Activated CD4-positive, alpha-beta T cell treated with anti-CD3 and anti-CD28 coated beads, Interleukin-2, amount 10 ng/mL, durations not matched to agents 24 days and 14 days (primary cell): Measurements from ENCODE around the gene PRKN. TPM values are rescaled to one million over a fixed set of nuclear protein-coding genes. Genes with fewer than 3 reads are reported as not detected.
A peak's percentile ranks its signal among the peaks of the same experiment; 100 is the strongest.

Experiments
- DNase-seq: peaks from one replicate; pipeline ENCODE4 v3.0.0; 2022
- H3K27ac Mint-ChIP-seq: one replicate; pipeline ENCODE4 v1.8.0; 2022; ENCODE audit warnings: mild to moderate bottlenecking, mixed read lengths
- H3K27me3 Mint-ChIP-seq: one replicate; pipeline ENCODE4 v1.8.0; 2022; ENCODE audit warnings: mixed read lengths
- H3K36me3 Mint-ChIP-seq: one replicate; pipeline ENCODE4 v1.8.0; 2022; ENCODE audit warnings: low read depth, mild to moderate bottlenecking, mixed read lengths
- H3K4me1 Mint-ChIP-seq: one replicate; pipeline ENCODE4 v1.8.0; 2021; ENCODE audit warnings: mixed read lengths
- H3K4me3 Mint-ChIP-seq: one replicate; pipeline ENCODE4 v1.8.0; 2022; ENCODE audit warnings: mild to moderate bottlenecking, moderate library complexity, mixed read lengths
- H3K9me3 Mint-ChIP-seq: one replicate; pipeline ENCODE4 v1.8.0; 2021; ENCODE audit warnings: mixed read lengths
- intact Hi-C: fragments of 100-400 bp; cut with micrococcal nuclease; formaldehyde crosslinking; loops from one replicate; pipeline ENCODE4 v1.15.1; 2023
- total RNA-seq: library from RNA; stranded (reverse); gene quantifications from 2 replicates; pipeline ENCODE4 v1.2.3, GENCODE V29; 2022

Gene PRKN
- total RNA-seq, 1 donor from 2014 or later: not detected

DNA sequence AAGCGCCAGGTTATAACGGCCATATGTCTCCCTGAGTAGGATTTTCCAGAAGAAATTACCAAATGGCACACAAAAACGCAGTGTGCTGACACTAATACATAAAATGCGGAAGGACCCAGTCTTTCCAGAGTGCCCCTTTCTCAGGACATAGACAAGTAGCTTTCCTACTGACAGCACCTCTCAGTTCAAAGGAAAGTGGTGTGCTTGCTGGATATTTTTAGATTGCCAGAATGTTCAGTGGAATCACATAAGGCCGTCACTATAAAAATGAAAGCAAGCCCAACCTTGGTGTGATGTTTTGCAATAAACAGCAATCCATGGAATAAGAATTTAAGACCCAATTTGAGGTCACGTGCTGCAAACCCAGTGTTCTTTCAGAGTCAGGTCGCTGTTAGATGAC, 1318.2 kb downstream of the PRKN start:
- DNase-seq: no peak
- no peaks in the 10 kb centered on the region for H3K4me1 Mint-ChIP-seq
- no peaks in the 10 kb centered on the region for H3K36me3 Mint-ChIP-seq
- H3K27me3 Mint-ChIP-seq: no peaks in the 10 kb centered on the region
- no peaks in the 10 kb centered on the region for H3K9me3 Mint-ChIP-seq
- intact Hi-C loops: no loop called here
- H3K27ac Mint-ChIP-seq: no peak overlapping the region
- H3K4me3 Mint-ChIP-seq: no peak overlapping the region

DNA sequence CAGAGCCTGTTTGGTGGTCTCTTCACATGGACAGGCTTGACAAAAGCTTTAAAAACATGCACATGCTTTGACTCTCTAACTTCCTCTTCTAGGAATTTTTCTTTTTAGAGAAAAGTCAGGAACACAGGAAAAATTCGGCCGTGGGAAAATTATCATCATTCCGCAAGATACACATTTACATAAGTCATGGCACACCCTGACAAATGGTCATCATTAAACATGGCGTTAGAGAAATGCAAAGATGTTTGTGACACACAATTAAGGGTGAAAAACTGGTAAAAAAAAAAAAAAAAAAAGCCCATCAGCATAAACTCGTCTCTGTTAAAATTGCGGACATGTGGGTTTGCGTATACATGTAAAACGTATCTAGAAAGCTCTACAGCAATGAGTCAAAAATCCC, 1319.5 kb downstream of the PRKN start:
- intact Hi-C loops: no loop called here
- no peak for DNase-seq
- H3K27ac Mint-ChIP-seq: no peak overlapping the region
- no peaks in the 10 kb centered on the region for H3K9me3 Mint-ChIP-seq
- no peaks in the 10 kb centered on the region for H3K36me3 Mint-ChIP-seq
- H3K4me3 Mint-ChIP-seq: no peak overlapping the region
- no peaks in the 10 kb centered on the region for H3K4me1 Mint-ChIP-seq
- no peaks in the 10 kb centered on the region for H3K27me3 Mint-ChIP-seq

DNA sequence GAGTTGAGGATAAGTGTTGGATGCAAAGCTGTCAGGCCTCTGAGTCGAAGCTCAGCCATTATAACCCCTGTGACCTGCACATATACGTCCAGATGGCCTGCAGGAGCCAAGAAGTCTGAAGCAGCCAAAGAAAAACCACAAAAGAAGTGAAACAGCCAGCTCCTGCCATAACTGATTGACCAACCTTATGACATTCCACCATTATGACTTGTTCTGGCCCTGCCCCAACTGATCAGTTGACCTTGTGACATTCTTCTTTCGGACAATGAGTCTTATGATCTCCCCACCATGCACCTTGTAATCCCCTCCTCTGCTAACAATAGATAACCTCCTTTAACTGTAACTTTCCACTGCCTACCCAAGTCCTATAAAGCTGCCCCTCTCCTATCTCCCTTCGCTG, 1320.0 kb downstream of the PRKN start:
- Mint-ChIP-seq H3K9me3 (no peaks in the 10 kb centered on the region), H3K4me3 (no peak overlapping the region), H3K4me1 (no peaks in the 10 kb centered on the region), H3K27ac (no peak overlapping the region), H3K36me3 (no peaks in the 10 kb centered on the region), H3K27me3 (no peaks in the 10 kb centered on the region)
- intact Hi-C loops: no loop called here
- no peak for DNase-seq

GRCh38 chr6:161407115-161407514, 1320.5 kb downstream of the PRKN start:
- Mint-ChIP-seq H3K27ac (no peak overlapping the region), H3K27me3 (no peaks in the 10 kb centered on the region), H3K4me3 (no peak overlapping the region), H3K9me3 (no peaks in the 10 kb centered on the region), H3K36me3 (no peaks in the 10 kb centered on the region), H3K4me1 (no peaks in the 10 kb centered on the region)
- intact Hi-C loops: no loop called here
- DNase-seq: no peak

GRCh38 chr6:161406646-161407045, 1320.9 kb downstream of the PRKN start:
- no peaks in the 10 kb centered on the region for H3K36me3 Mint-ChIP-seq
- H3K27me3 Mint-ChIP-seq: no peaks in the 10 kb centered on the region
- no peak overlapping the region for H3K27ac Mint-ChIP-seq
- no peaks in the 10 kb centered on the region for H3K9me3 Mint-ChIP-seq
- intact Hi-C loops: no loop called here
- H3K4me1 Mint-ChIP-seq: no peaks in the 10 kb centered on the region
- no peak for DNase-seq
- no peak overlapping the region for H3K4me3 Mint-ChIP-seq

GRCh38 chr6:161405418-161405817, 1322.1 kb downstream of the PRKN start:
- no peaks in the 10 kb centered on the region for H3K4me1 Mint-ChIP-seq
- no peak overlapping the region for H3K27ac Mint-ChIP-seq
- DNase-seq: no peak
- H3K4me3 Mint-ChIP-seq: no peak overlapping the region
- intact Hi-C loops: no loop called here
- H3K36me3 Mint-ChIP-seq: no peaks in the 10 kb centered on the region
- no peaks in the 10 kb centered on the region for H3K27me3 Mint-ChIP-seq
- no peaks in the 10 kb centered on the region for H3K9me3 Mint-ChIP-seq

DNA sequence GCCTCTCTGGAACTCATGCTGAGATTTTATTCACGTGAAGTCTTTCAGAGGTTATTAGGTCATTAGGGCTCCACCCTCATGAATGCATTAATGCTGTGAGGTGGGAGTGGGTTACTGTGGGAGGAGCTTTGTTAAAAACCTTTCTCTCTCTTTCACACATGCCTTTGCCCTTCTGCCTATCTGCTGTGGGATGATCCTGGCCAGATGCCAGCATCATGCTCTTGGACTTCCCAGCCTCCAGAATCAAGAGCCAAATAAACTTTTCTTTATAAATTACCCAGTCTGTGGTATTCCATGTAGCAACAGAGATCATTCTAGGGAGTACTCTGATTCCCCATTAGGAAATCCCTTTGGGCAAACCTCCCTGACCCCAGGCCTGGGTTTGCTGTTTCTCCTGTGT, 1323.8 kb downstream of the PRKN start:
- Mint-ChIP-seq H3K36me3 (no peaks in the 10 kb centered on the region), H3K4me1 (no peaks in the 10 kb centered on the region), H3K4me3 (no peak overlapping the region), H3K27ac (no peak overlapping the region), H3K27me3 (no peaks in the 10 kb centered on the region), H3K9me3 (no peaks in the 10 kb centered on the region)
- no peak for DNase-seq
- intact Hi-C loops: no loop called here

DNA sequence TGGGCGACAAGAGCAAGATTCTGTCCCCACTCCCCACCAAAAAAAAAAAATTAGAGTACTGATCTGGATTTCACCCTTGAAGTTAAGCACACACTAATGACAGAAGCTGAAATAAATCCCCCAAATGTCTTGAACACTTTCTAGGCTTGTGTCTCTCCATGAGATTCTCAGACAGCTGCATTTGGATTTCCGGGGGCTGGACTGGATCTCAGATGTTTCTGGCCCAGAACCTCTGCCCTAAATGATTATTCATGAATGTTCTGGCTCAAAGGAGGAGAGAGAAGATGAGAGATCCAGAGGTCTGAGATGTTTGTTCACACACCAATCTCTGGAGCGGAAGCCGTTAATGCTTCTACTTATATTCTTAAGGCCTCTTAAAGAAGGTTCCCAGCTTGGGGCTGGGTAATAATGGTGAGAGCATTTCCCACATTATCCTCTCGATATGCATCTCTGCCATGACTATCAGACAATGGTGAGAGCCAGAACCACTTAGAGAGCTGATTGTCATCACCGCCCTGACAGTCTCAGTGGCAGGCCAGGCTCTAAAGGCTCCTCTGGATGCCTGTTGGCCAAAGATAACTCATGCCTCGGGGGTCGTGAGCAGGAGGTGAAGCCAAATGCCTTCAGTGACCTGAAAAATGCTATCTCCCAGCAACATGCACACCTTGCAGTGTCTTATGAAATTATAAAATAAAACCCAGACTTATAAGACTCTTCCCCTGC, 1325.8 kb downstream of the PRKN start:
- Mint-ChIP-seq H3K9me3 (no peaks in the 10 kb centered on the region), H3K36me3 (no peaks in the 10 kb centered on the region), H3K4me1 (no peaks in the 10 kb centered on the region), H3K27ac (no peak overlapping the region), H3K27me3 (peaks cover 10% of the 10 kb centered on the region), H3K4me3 (no peak overlapping the region)
- DNase-seq: no peak
- intact Hi-C loops: no loop called here

GRCh38 chr6:161400671-161401070, 1326.9 kb downstream of the PRKN start:
- Mint-ChIP-seq H3K36me3 (no peaks in the 10 kb centered on the region), H3K9me3 (no peaks in the 10 kb centered on the region), H3K4me3 (no peak overlapping the region), H3K27me3 (peaks cover 12% of the 10 kb centered on the region), H3K4me1 (no peaks in the 10 kb centered on the region), H3K27ac (no peak overlapping the region)
- intact Hi-C loops: no loop called here
- DNase-seq: no peak

DNA sequence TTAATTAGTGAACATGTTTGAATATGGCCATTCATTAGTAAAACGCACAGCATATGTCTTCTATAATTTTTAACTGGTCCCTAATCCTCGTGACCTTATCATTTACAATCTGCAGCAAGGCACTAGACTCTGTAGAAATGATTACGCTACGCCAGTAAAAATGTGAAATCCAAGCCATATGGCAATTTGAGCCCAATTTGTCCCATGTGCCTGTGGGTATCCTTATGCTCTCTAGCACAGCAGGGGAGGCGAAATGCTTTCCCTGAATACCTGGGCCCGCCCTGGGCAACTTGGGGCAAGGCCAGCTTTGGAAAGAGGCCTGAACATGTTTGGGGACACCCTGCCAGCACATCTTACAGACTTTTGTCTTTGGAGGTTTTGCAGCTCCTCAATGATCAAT, 1331.0 kb downstream of the PRKN start:
- Mint-ChIP-seq H3K27me3 (peaks cover 15% of the 10 kb centered on the region), H3K4me1 (no peaks in the 10 kb centered on the region), H3K36me3 (no peaks in the 10 kb centered on the region), H3K9me3 (no peaks in the 10 kb centered on the region), H3K4me3 (no peak overlapping the region), H3K27ac (no peak overlapping the region)
- intact Hi-C loops: loop anchor here (10.0 kb wide), 2 partner anchors 1338 to 1778 kb away; no protein-coding TSS in a partner anchor
- no peak for DNase-seq

GRCh38 chr6:161395716-161396231, 1331.8 kb downstream of the PRKN start:
- H3K4me1 Mint-ChIP-seq: no peaks in the 10 kb centered on the region
- H3K9me3 Mint-ChIP-seq: no peaks in the 10 kb centered on the region
- no peak overlapping the region for H3K4me3 Mint-ChIP-seq
- peaks cover 15% of the 10 kb centered on the region for H3K27me3 Mint-ChIP-seq
- no peaks in the 10 kb centered on the region for H3K36me3 Mint-ChIP-seq
- H3K27ac Mint-ChIP-seq: no peak overlapping the region
- DNase-seq: no peak
- intact Hi-C loops: loop anchor here (10.0 kb wide), 2 partner anchors 1339 to 1779 kb away; no protein-coding TSS in a partner anchor

- intact Hi-C loops: loop anchor here (10.0 kb wide), 2 partner anchors 1340 to 1780 kb away; no protein-coding TSS in a partner anchor
- Mint-ChIP-seq H3K36me3 (no peaks in the 10 kb centered on the region), H3K4me3 (no peak overlapping the region), H3K27me3 (peaks cover 15% of the 10 kb centered on the region), H3K9me3 (no peaks in the 10 kb centered on the region), H3K4me1 (no peaks in the 10 kb centered on the region), H3K27ac (no peak overlapping the region)
- no peak for DNase-seq
Measured at GRCh38 chr6:161394437-161394836, 1333.1 kb downstream of the PRKN start.

- no peak overlapping the region for H3K4me3 Mint-ChIP-seq
- H3K27me3 Mint-ChIP-seq: peaks cover 15% of the 10 kb centered on the region
- intact Hi-C loops: loop anchor here (2.0 to 10.0 kb wide), 3 partner anchors 301 to 1781 kb away; no protein-coding TSS in a partner anchor
- H3K27ac Mint-ChIP-seq: no peak overlapping the region
- H3K36me3 Mint-ChIP-seq: no peaks in the 10 kb centered on the region
- H3K4me1 Mint-ChIP-seq: no peaks in the 10 kb centered on the region
- DNase-seq: peak; percentile 88
- no peaks in the 10 kb centered on the region for H3K9me3 Mint-ChIP-seq
Measured at GRCh38 chr6:161393839-161394364, 1333.7 kb downstream of the PRKN start.

DNA sequence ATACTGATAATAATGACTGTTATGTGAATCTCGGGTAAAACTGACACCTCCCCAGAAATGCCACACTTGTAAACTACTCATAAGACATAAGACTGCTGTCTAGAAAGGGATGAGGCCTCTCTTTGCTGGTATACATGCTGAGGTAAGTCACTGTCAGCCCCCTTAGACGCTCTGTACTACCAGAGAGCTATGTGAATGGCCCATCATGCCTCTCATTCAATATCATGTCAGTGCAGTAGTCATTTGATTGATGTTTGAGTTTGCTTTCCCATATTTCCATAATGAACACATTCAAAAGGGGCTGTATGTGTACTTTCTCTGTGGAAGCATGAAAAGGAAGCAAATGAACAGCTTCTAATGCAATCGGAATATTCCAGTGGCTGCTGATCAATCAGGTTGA, 1334.3 kb downstream of the PRKN start:
- H3K4me1 Mint-ChIP-seq: no peaks in the 10 kb centered on the region
- intact Hi-C loops: loop anchor here (2.0 to 10.0 kb wide), 3 partner anchors 302 to 1782 kb away; no protein-coding TSS in a partner anchor
- H3K9me3 Mint-ChIP-seq: no peaks in the 10 kb centered on the region
- no peak overlapping the region for H3K4me3 Mint-ChIP-seq
- H3K27me3 Mint-ChIP-seq: peaks cover 15% of the 10 kb centered on the region
- DNase-seq: no peak
- no peak overlapping the region for H3K27ac Mint-ChIP-seq
- no peaks in the 10 kb centered on the region for H3K36me3 Mint-ChIP-seq
